GM19240 (cell line): ENCODE results near the gene SYNE3.

Experiments used
- DNase-seq: peaks from one replicate; pipeline ENCODE4 v3.0.0; 2011; ENCODE audit warnings: low spot score; ENCODE audit not compliant: insufficient read length

SYNE3 gene

GRCh38 chr14:95541932-95542930 is 25.8 kb upstream of the SYNE3 start:
- no peak for DNase-seq

- DNase-seq, result no peak
Observed at GRCh38 chr14:95541346-95541745, 24.9 kb upstream of the SYNE3 start.

GRCh38 chr14:95540236-95540855 is 23.9 kb upstream of the SYNE3 start:
- no peak for DNase-seq

GRCh38 chr14:95538801-95539509 is 22.5 kb upstream of the SYNE3 start:
- DNase-seq, result no peak

- no peak for DNase-seq
Observed at GRCh38 chr14:95537298-95538089, 21.0 kb upstream of the SYNE3 start.

GRCh38 chr14:95536671-95537070 is 20.2 kb upstream of the SYNE3 start:
- DNase-seq, result no peak

GRCh38 chr14:95536036-95536593 is 19.7 kb upstream of the SYNE3 start:
- no peak for DNase-seq

- no peak for DNase-seq
Observed at GRCh38 chr14:95535226-95536021, 19.0 kb upstream of the SYNE3 start.

GRCh38 chr14:95534299-95535225 is 18.1 kb upstream of the SYNE3 start, which contains the start of gene GLRX5:
Gene GLRX5 (plus strand): TSS chr14:95535050. CDS start chr14:95535090, 40 bp downstream.
- DNase-seq, result peak; percentile 97

GRCh38 chr14:95533822-95534221 is 17.4 kb upstream of the SYNE3 start:
- no peak for DNase-seq

- DNase-seq, result no peak
Observed at GRCh38 chr14:95533391-95533821, 17.0 kb upstream of the SYNE3 start.

- no peak for DNase-seq
Observed at GRCh38 chr14:95531969-95532368, 15.5 kb upstream of the SYNE3 start.

GRCh38 chr14:95531473-95531872 is 15.0 kb upstream of the SYNE3 start:
- no peak for DNase-seq

GRCh38 chr14:95530473-95531276 is 14.2 kb upstream of the SYNE3 start:
- no peak for DNase-seq

GRCh38 chr14:95529216-95529615 is 12.8 kb upstream of the SYNE3 start:
- no peak for DNase-seq

GRCh38 chr14:95527387-95528002 is 11.0 kb upstream of the SYNE3 start:
- no peak for DNase-seq
